HCT116 (cell line): ENCODE data around the gene KLHDC9.
"Not testable (repeated sequence)": the region's sequence is repeated elsewhere in the genome, so short reads cannot be mapped to it uniquely, and the experiment has no call there.

Experiments
- CTCF ChIP-seq, 3 experiments: fragments of 200-600 bp in 1 of 3; sonication (generic) in 1 of 3; IDR thresholded peaks in 2 of 3; conservative IDR thresholded peaks in 1 of 3; 2 replicates each; pipeline ENCODE4 v1.5.1; 2012 to 2017; ENCODE audit warnings: low read depth in 2 of 3, low read length in 2 of 3, antibody characterized with exemption in 1 of 3, borderline replicate concordance in 1 of 3, control low read depth in 1 of 3, mild to moderate bottlenecking in 1 of 3, mixed read lengths in 1 of 3, mixed run types in 1 of 3, moderate library complexity in 1 of 3; ENCODE audit not compliant: insufficient read depth in 1 of 3
- MAX ChIP-seq: IDR thresholded peaks from 2 replicates; pipeline ENCODE4 v1.6.1; 2012
- POLR2A ChIP-seq: IDR thresholded peaks from 2 replicates; pipeline ENCODE4 v1.7.0; 2011; ENCODE audit warnings: borderline replicate concordance; ENCODE audit not compliant: insufficient read depth, insufficient read length; ENCODE audit errors: extremely low read depth
- POLR2AphosphoS5 ChIP-seq: IDR thresholded peaks from 2 replicates; pipeline ENCODE4 v1.6.1; 2011; ENCODE audit warnings: mild to moderate bottlenecking, low read depth, low read length, moderate library complexity
- YY1 ChIP-seq: IDR thresholded peaks from 2 replicates; pipeline ENCODE4 v1.6.1; 2011; ENCODE audit warnings: low read length, low read depth, moderate library complexity, mild to moderate bottlenecking; ENCODE audit not compliant: insufficient replicate concordance; ENCODE audit errors: extremely low read depth

GRCh38 chr1:161063936-161064335 is 34.2 kb upstream of the KLHDC9 start:
- not testable (repeated sequence) for TF ChIP-seq MAX; POLR2A; CTCF (IDR thresholded peaks at IDR 0.05 in 2 of 3, conservative IDR thresholded peaks at IDR 0.05 in 1 of 3; ENCODE audit: borderline replicate concordance in 1 of 3, insufficient read depth in 1 of 3, low read depth in 2 of 3, low read length in 2 of 3); POLR2AphosphoS5; YY1
